Fibroblast of skin of right quadriceps (primary cell): ENCODE measurements around the gene ANKRD10.
"Not testable (repeated sequence)": the region's sequence is repeated elsewhere in the genome, so short reads cannot be mapped to it uniquely, and the experiment has no call there.

Experiments
- DNase-seq: peaks from one replicate; pipeline ENCODE4 v3.0.0-alpha.2; 2013

The ANKRD10 gene

DNA sequence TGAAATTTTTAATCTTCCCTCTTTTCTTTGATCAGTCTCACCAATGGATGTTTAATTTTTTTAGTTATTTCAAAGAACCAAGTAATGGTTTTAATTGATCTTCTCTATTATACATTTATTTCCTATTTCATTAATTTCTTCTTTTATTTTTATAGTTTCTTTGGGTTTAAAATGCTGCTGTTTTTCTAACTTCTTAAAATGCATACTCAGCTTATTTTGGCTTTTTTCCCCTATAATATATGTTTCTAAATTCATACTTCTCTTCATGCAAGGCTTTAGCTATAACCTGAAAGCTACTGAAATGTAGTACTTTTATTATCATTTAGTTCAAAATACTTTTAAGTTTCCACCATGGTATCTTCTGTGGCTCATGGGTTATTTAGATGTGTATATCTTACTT, 53.9 kb downstream of the ANKRD10 start:
- DNase-seq, result no peak

DNA sequence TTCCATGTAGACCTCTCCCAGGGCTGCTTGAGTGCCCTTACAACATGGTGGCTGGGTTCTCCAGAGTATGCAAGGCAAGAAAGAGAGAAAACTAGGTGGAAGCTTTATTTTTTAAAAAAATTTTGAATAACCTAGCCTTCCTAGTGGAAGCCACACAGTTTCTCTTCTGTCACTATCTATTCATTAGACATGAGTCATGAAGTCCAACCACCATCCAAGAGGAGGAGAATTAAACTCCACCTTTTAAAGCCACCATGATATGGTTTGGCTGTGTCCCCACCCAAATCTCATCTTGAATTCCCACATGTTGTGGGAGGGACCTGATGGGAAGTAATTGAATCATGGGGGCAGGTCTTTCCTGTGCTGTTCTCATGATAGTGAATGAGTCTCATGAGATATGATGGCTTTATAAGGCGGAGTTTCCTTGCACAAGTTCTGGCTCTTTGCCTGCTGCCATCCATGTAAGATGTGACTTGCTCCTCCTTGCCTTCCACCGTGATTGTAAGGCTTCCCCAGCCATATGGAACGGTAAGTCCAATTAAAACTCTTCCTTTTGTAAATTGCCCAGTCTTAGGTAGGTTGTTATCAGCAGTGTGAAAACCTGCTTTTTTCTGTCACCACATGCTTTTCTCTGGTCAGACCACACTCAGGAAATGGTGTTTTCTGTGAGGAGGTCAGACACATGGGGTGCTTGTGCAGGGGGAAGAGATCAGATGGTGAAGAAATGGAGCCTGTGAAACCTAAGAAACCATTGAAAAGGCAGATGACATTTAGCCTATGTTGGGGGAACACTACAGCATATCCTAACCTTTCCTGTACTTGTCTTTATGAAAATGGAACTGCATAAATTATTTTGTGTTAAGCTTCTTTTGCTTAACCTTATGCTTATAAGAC, 57.7 kb downstream of the ANKRD10 start:
- no peak for DNase-seq

GRCh38 chr13:110855363-110855762, 59.5 kb downstream of the ANKRD10 start:
- no peak for DNase-seq

DNA sequence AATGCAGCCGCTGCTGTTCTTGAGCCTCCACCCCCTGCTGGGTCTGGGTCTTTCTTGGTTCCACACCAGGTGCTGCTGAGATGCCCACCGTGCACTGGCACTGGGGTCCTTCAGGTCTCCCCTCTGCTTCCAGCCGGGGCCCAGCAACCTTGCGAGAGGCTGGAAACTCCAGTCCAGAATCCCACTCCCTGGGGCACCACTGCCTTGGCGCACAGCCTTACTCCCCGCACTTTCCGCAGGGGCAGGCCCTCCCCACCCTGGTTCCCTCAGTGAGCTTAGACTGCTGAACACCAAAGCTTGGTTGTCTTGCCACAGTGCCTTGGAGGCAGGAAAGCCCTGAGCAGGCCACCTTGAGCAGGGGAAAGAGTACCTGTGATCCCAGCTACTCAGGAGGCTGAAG, 60.0 kb downstream of the ANKRD10 start:
- no peak for DNase-seq

GRCh38 chr13:110853235-110853721, 61.6 kb downstream of the ANKRD10 start:
- DNase-seq, result peak; percentile 7

DNA sequence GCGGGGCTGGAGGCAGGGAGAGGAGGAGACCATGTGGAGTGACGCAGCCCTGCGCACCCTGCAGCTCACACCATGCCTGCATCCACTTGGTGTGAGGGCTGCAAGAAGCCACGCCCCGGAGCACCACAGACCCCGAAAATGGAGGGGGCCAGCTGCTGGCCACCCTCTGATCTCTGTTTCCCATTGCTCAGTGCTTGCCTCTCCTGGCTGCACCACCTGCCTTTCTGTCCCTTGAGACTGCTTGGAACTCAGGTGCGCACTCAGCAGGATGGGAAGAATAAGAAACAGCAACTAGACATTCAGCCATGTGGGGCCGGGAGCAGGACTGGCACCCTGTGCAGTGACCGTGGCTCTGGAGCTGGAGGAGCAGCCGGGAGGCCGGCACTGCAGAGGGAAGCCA, 64.0 kb downstream of the ANKRD10 start:
- DNase-seq, result no peak

GRCh38 chr13:110850006-110850405, 64.9 kb downstream of the ANKRD10 start:
- DNase-seq, result no peak

DNA sequence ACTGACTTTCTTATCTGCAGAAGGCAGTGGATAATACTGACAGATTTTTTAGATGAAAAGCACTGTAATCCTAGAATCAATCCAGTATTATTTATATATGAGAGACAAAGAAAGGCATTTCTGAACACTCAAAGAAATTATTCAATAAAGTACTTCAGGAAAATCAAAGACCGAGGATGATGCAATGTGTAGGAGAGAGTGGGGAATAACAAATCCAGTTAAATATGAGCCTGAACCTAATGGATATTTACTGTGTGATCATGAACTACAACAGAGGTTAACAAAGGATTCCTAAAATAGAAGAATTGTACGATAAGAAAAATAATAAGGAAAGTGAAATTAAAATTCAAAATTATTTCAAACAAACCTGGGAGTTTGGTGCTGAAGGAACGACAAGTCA, 69.3 kb downstream of the ANKRD10 start:
- no peak for DNase-seq

GRCh38 chr13:110841846-110842245, 73.0 kb downstream of the ANKRD10 start:
- DNase-seq, result no peak

- DNase-seq, result no peak
These were observed 73.5 kb downstream of the ANKRD10 start for GRCh38 chr13:110841406-110841805.

GRCh38 chr13:110838867-110839538, 75.9 kb downstream of the ANKRD10 start:
- DNase-seq, result no peak

GRCh38 chr13:110838116-110838515, 76.8 kb downstream of the ANKRD10 start:
- no peak for DNase-seq

GRCh38 chr13:110837397-110838061, 77.3 kb downstream of the ANKRD10 start:
- DNase-seq, result not testable (repeated sequence)

- DNase-seq, result no peak
These were observed 78.3 kb downstream of the ANKRD10 start for GRCh38 chr13:110836605-110836903.

DNA sequence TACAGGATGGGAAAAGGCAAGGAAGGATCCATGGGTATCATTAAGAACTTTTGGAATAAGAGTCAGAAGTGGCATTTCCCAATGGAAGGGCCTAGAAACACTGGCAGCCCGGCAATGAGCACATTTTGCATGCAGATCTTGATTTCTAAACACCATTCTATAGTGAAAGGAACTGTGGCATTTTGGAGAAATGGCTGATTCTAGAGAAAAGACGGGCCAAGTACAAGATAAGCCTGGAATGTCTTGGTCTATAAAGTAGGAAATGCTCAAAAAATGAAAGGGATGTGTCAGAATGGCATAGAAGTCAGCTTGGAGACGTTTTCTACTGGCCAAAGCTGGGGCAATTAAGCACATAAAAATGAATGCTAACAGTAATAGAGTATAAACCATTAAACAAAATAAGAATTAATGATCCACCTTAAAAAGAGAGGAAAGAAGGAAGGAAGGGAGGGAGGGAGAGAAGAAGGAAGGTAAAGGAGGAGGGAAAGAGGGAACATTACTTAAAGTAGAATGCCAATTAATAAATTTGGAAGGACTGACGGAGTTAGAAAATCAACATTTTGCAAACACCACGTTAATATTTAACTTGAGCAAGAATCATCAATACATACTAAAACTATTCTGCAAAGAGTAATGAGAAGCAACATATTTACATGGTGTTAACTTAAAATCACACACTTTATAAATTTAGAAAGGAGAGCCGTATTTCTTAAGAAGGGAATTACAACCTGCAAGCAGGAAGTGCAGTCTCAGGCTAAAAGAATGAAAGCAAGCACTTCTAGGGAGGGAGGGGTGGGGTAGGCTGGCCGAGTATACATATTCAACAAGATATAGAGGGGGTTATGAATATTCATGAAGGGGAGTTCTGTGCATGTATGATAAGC, 78.9 kb downstream of the ANKRD10 start:
- no peak for DNase-seq

DNA sequence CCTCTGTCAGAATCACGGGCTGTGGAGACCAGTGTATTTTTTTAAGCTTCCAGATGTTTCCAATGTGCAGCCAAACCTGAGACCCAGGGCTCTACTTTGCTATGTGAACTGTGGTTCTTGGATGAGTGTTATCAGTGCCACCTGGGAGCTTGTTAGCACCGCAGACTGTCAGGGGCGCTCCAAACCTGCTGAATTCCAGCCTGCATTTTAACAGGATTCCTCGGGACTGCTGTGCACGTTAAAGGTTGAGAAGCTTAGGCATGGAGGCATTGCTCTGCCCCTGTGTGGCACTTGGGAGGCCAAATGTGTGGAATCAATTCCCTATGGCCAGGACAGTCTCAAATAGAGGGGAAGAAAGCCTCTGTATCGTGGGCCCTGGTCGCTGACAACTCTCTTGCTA, 80.3 kb downstream of the ANKRD10 start:
- no peak for DNase-seq

- no peak for DNase-seq
These were observed 82.3 kb downstream of the ANKRD10 start for GRCh38 chr13:110832531-110832930.

- DNase-seq, result no peak
These were observed 82.7 kb downstream of the ANKRD10 start for GRCh38 chr13:110832205-110832479.

DNA sequence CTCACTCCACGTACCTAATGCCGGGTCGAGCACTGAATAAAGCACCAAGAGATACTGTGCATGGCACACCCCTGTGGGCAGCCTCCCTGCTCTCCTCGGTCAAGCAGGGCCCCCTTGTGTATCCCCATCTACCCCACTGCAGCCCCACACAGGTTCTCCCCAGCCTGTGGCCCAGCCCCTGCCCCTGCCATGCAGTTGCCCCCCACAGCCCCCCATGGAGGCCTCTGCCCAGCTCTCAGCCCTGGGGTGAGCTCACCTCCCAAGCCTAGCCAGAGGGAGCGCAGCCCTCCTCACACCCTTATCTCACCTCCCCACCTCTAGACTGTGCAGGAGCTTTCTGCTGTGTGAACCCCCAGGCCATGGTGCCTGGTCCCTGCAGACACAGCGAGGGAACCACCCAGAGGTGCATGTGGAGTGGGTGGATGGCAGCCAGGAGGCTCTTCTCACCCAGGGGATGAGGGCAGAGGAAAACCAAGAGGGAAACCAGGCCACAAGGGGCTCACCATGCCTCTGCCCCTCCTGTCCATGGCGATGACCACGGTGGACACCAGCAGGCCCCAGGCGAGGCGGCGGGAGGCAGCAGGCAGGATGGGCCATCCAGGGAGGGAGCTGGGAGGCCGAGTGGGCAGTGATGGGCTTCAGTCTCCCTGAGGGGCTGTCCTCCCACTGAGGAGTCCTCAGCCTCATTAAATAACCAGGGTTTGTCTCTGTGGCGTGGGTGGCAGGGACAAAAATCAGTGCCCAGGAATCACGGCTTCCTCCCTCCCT, 83.2 kb downstream of the ANKRD10 start:
- no peak for DNase-seq

- DNase-seq, result no peak
These were observed 84.0 kb downstream of the ANKRD10 start for GRCh38 chr13:110830800-110831371.

DNA sequence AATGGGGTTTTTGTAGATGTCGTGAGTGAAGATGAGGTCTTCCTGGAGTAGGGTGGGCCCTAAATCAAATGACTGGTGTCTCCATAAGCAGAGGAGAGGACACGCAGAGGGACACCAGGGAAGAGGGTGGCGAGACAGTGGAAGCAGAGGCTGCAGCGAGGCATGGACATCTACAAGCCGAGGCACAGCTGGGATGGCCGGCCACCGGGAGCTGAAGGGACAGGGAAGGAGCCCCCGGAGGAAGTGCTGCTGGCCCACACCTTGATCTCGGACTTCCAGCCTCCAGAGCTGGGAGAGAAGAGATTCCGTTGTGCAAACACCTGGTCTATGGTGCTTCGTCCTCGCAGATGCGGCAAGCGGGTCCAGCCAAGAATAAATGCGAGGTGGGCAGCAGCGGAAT, 84.5 kb downstream of the ANKRD10 start:
- DNase-seq, result no peak

GRCh38 chr13:110829486-110829885, 85.4 kb downstream of the ANKRD10 start:
- DNase-seq, result no peak
